Measurements from ENCODE around the gene BAHCC1. TPM values are rescaled to one million over a fixed set of nuclear protein-coding genes. Genes with fewer than 3 reads are reported as not detected.

The BAHCC1 gene
- total and polyA plus RNA-seq, 7 experiments from 2014 or later: 0.05 to 3.8 (median 0.68) TPM; not detected in 3

- Mint-ChIP-seq H3K36me3 (peaks cover 5 to 24% (median 15%) of the 10 kb centered on the region in 5 donors), H3K9me3 (peaks cover 0 to 17% (median 0%) of the 10 kb centered on the region in 11 donors), H3K4me1 (peaks cover 5 to 34% (median 29%) of the 10 kb centered on the region in 7 donors), H3K27ac (peak overlapping the region; percentile 81 to 93 (median 89)), H3K27me3 (peaks cover 0 to 11% (median 0%) of the 10 kb centered on the region in 5 donors), H3K4me3 (peak overlapping the region; percentile 75 to 98 (median 86))
- peaks cover 0 to 29% of the 10 kb centered on the region in 2 donors for H3K4me1 ChIP-seq (ENCODE audit: control insufficient read depth in 2 of 2, insufficient read depth in 2 of 2, low read length in 2 of 2)
- H3K36me3 ChIP-seq (ENCODE audit: control insufficient read depth in 2 of 3, insufficient read depth in 3 of 3, low read length in 3 of 3): peaks cover 11 to 18% (median 14%) of the 10 kb centered on the region in 3 experiments
- H3K4me3 ChIP-seq (ENCODE audit: low read length): peak overlapping the region; percentile 56
- CTCF ChIA-PET: interaction anchor here (1.4 kb wide), 2 partner anchors 31 to 86 kb away, joined by 3 to 4 read pairs; no protein-coding TSS in a partner anchor
- peak overlapping the region; percentile 79 for H3K27ac ChIP-seq (ENCODE audit: low read depth, low read length)
- no peaks in the 10 kb centered on the region for H3K27me3 ChIP-seq (ENCODE audit: control insufficient read depth in 2 of 2, insufficient read depth in 2 of 2, low read length in 2 of 2)
- no peaks in the 10 kb centered on the region for H3K9me3 ChIP-seq (ENCODE audit: control insufficient read depth in 2 of 3, low read length in 3 of 3)
- POLR2A ChIA-PET: interaction anchor here (0.7 to 2.0 kb wide), 6 partner anchors 28 to 355 kb away, joined by 3 to 8 read pairs (median 4); partner anchors contain the start of genes ARHGDIA, ARL16, FAAP100 and HGS
- DNase-seq (peak in 2 of 9 donors; percentile 29 to 34), ATAC-seq (no peak)
- intact Hi-C loops (cut with micrococcal nuclease): loop anchor here in 1 of 2 donors (2.0 to 10.0 kb wide), 2 partner anchors 169 to 221 kb away; partner anchors contain the start of gene SLC38A10
Measured at GRCh38 chr17:81515530-81516041, 120.3 kb downstream of the BAHCC1 start.

Small RNAs within 50 kb of the gene (microRNA-seq; reads per million reads assigned to microRNA genes)
- gene MIR3186 (ENCODE audit: borderline microRNAs expressed) (not detected), gene MIR4740 (ENCODE audit: borderline microRNAs expressed) (not detected)

Other genes with a start within 250 kb of the BAHCC1 start
- not detected for gene PVALEF, start 229.9 kb upstream of the BAHCC1 start, total RNA-seq
- gene PVALEF, start 229.9 kb upstream of the BAHCC1 start, polyA plus RNA-seq: not detected
- gene AATK, start 229.2 kb upstream of the BAHCC1 start, total RNA-seq: 10 to 100 TPM in 1 of 5 experiments, 1 to 10 TPM in 2, under 1 TPM in 2; 0.46 to 10.4 (median 1.4) TPM
- not detected for gene AATK, start 229.2 kb upstream of the BAHCC1 start, polyA plus RNA-seq
- gene CEP131, start 172.5 kb upstream of the BAHCC1 start, total RNA-seq: 10 to 100 TPM in 2 of 5 experiments, 1 to 10 TPM in 3; 8.1 to 13.0 (median 10.0) TPM
- 1 to 10 TPM; 2.7 to 7.6 TPM for gene CEP131, start 172.5 kb upstream of the BAHCC1 start, polyA plus RNA-seq
- 100 to 1,000 TPM in 2 of 5 experiments, 10 to 100 TPM in 3; 52.6 to 115 (median 90.0) TPM for gene TEPSIN, start 156.4 kb upstream of the BAHCC1 start, total RNA-seq
- gene TEPSIN, start 156.4 kb upstream of the BAHCC1 start, polyA plus RNA-seq: 1 to 10 TPM; 3.2 to 5.3 TPM
- gene NDUFAF8, start 156.1 kb upstream of the BAHCC1 start, total RNA-seq: 10 to 100 TPM; 34.2 to 45.6 (median 43.5) TPM
- 10 to 100 TPM; 60.4 to 85.9 TPM for gene NDUFAF8, start 156.1 kb upstream of the BAHCC1 start, polyA plus RNA-seq
- 100 to 1,000 TPM in 1 of 5 experiments, 10 to 100 TPM in 4; 54.9 to 122 (median 86.5) TPM for gene SLC38A10, start 100.2 kb upstream of the BAHCC1 start, total RNA-seq
- 10 to 100 TPM; 45.0 to 84.8 TPM for gene SLC38A10, start 100.2 kb upstream of the BAHCC1 start, polyA plus RNA-seq
- gene ACTG1, start 117.3 kb downstream of the BAHCC1 start, total RNA-seq: 1,000 to 10,000 TPM in 4 of 5 experiments, 100 to 1,000 TPM in 1; 971 to 4,639 (median 1,185) TPM
- gene ACTG1, start 117.3 kb downstream of the BAHCC1 start, polyA plus RNA-seq: 1,000 to 10,000 TPM; 1,098 to 1,433 TPM
- gene FSCN2, start 132.9 kb downstream of the BAHCC1 start, total RNA-seq: 1 to 10 TPM in 2 of 5 experiments, under 1 TPM in 3; 0.56 to 1.6 (median 0.70) TPM
- not detected for gene FSCN2, start 132.9 kb downstream of the BAHCC1 start, polyA plus RNA-seq
- gene FAAP100, start 156.9 kb downstream of the BAHCC1 start, total RNA-seq: 10 to 100 TPM; 28.8 to 57.0 (median 43.6) TPM
- 10 to 100 TPM in 1 of 2 donors, 1 to 10 TPM in 1; 9.0 to 20.1 TPM for gene FAAP100, start 156.9 kb downstream of the BAHCC1 start, polyA plus RNA-seq
- gene NPLOC4, start 241.7 kb downstream of the BAHCC1 start, total RNA-seq: 100 to 1,000 TPM in 2 of 5 experiments, 10 to 100 TPM in 3; 77.7 to 125 (median 93.6) TPM
- gene NPLOC4, start 241.7 kb downstream of the BAHCC1 start, polyA plus RNA-seq: 10 to 100 TPM; 47.8 to 68.6 TPM
- gene TSPAN10, start 241.7 kb downstream of the BAHCC1 start, total RNA-seq: 1 to 10 TPM in 2 of 5 experiments, under 1 TPM in 3; 0.32 to 1.9 (median 0.51) TPM
- under 1 TPM; 0.33 to 0.98 TPM for gene TSPAN10, start 241.7 kb downstream of the BAHCC1 start, polyA plus RNA-seq